HepG2 (cell line): ENCODE data around the gene EPHA5. TPM values are rescaled to one million over a fixed set of nuclear protein-coding genes. Genes with fewer than 3 reads are reported as not detected.

Experiments used
- ATAC-seq: fragments of 200-7000 bp; cut with Tn5 transposase; 3 replicates; pipeline ENCODE4 v1.9.1; 2020; ENCODE audit warnings: mild to moderate bottlenecking, moderate library complexity
- BruUV-seq: library from RNA; stranded (reverse); fragments of 400-500 nt; replicated peaks from 2 replicates; lab custom pipeline; 2021; lab: Mats Ljungman, UMichigan
- CTCF ChIA-PET: fragments of 300-600 bp; formaldehyde crosslinking; extraction: SDS; loops from one replicate; lab custom pipeline; 2021; ENCODE audit warnings: low total read pairs, inconsistent platforms, low intra/inter-chr PET ratio; lab: Yijun Ruan, JAX
- POLR2A ChIA-PET: fragments of 350-600 bp; sonication (Branson Sonifier 250); formaldehyde crosslinking; loops from one replicate; lab custom pipeline; 2020; ENCODE audit warnings: antibody characterized with exemption, inconsistent platforms; lab: Yijun Ruan, JAX
- DNase-seq: peaks from one replicate; pipeline ENCODE4 v3.0.0-alpha.2; 2015; ENCODE audit warnings: low spot score
- FAIRE-seq: peaks from 3 replicates; lab custom pipeline; 2011; peaks lifted over from hg19 to GRCh38; lab: Jason Lieb, UNC
- H2AFZ ChIP-seq: one replicate; pipeline ENCODE4 v1.6.1; 2011; ENCODE audit warnings: low read length, inconsistent platforms
- H3K27ac ChIP-seq: fragments of 300-600 bp; 3 replicates; pipeline ENCODE4 v1.8.0; 2011; ENCODE audit warnings: mixed run types, mild to moderate bottlenecking, mixed read lengths, low read length, inconsistent platforms; ENCODE audit not compliant: insufficient read depth; ENCODE audit errors: extremely low read length
- H3K27me3 ChIP-seq, 2 experiments: fragments of 200-600 bp in 1 of 2; 2 replicates in 1 of 2; 3 replicates in 1 of 2; pipeline versions ENCODE4 v1.6.0 to v1.8.0; 2011; ENCODE audit warnings: low read length in 2 of 2, mild to moderate bottlenecking in 2 of 2, moderate library complexity in 2 of 2, inconsistent platforms in 1 of 2; ENCODE audit not compliant: insufficient read depth in 2 of 2, control insufficient read depth in 1 of 2
- H3K36me3 ChIP-seq, 2 experiments: fragments of 200-600 bp in 1 of 2; replicated peaks in 1 of 2; 2 replicates in 1 of 2; 3 replicates in 1 of 2; pipeline versions ENCODE4 v1.5.1 to v1.8.0; 2011; ENCODE audit warnings: low read length in 2 of 2, inconsistent platforms in 1 of 2; ENCODE audit not compliant: insufficient read depth in 2 of 2, control insufficient read depth in 1 of 2
- H3K4me1 ChIP-seq: 2 replicates; pipeline ENCODE4 v1.5.1; 2012; ENCODE audit warnings: low read length, inconsistent platforms; ENCODE audit not compliant: insufficient read depth
- H3K4me2 ChIP-seq: 2 replicates; pipeline ENCODE4 v1.6.0; 2011; ENCODE audit warnings: low read depth, low read length, inconsistent platforms
- H3K4me3 ChIP-seq, 3 experiments: fragments of 200-600 bp in 1 of 3; sonication (generic), shearing (Covaris generic) in 1 of 3; replicated peaks in 1 of 3; 2 replicates each; pipeline ENCODE4 v1.5.1; 2011 to 2016; ENCODE audit warnings: low read length in 3 of 3, inconsistent platforms in 2 of 3, low read depth in 2 of 3, mild to moderate bottlenecking in 2 of 3, control low read depth in 1 of 3, mixed read lengths in 1 of 3; ENCODE audit not compliant: insufficient read depth in 1 of 3
- H3K79me2 ChIP-seq: one replicate; pipeline ENCODE4 v1.6.1; 2011; ENCODE audit warnings: low read length, inconsistent platforms; ENCODE audit not compliant: insufficient read depth
- H3K9ac ChIP-seq: 2 replicates; pipeline ENCODE4 v1.6.0; 2011; ENCODE audit warnings: mild to moderate bottlenecking, low read depth, low read length, inconsistent platforms; ENCODE audit not compliant: insufficient read depth
- H3K9me3 ChIP-seq: 2 replicates; pipeline ENCODE4 v1.5.1; 2012; ENCODE audit warnings: mild to moderate bottlenecking, low read length
- H4K20me1 ChIP-seq: 2 replicates; pipeline ENCODE4 v1.6.0; 2011; ENCODE audit warnings: inconsistent platforms, mild to moderate bottlenecking, low read length, moderate library complexity; ENCODE audit not compliant: insufficient read depth
- ATAD3A ChIP-seq: sonication (generic); formaldehyde crosslinking; IDR thresholded peaks from 2 replicates; pipeline ENCODE4 v1.4.0; 2020; ENCODE audit warnings: missing genetic modification reagents
- CAMTA2 ChIP-seq: sonication (generic); formaldehyde crosslinking; IDR thresholded peaks from 2 replicates; pipeline ENCODE4 v1.4.0; 2020; ENCODE audit warnings: mild to moderate bottlenecking, missing genetic modification reagents, borderline replicate concordance
- FOXC1 ChIP-seq: sonication (generic); formaldehyde crosslinking; IDR thresholded peaks from 2 replicates; pipeline ENCODE4 v1.8.0; 2022; ENCODE audit warnings: mild to moderate bottlenecking, missing genetic modification reagents, borderline replicate concordance
- GATAD2A ChIP-seq: IDR thresholded peaks from 2 replicates; pipeline ENCODE4 v1.6.1; 2016
- GMEB1 ChIP-seq: sonication (generic); formaldehyde crosslinking; IDR thresholded peaks from 2 replicates; pipeline ENCODE4 v1.5.1; 2020; ENCODE audit warnings: missing genetic modification reagents, mild to moderate bottlenecking, borderline replicate concordance
- HDAC1 ChIP-seq: sonication (generic); formaldehyde crosslinking; IDR thresholded peaks from 2 replicates; pipeline ENCODE4 v1.5.1; 2020; ENCODE audit warnings: mild to moderate bottlenecking, missing genetic modification reagents
- HNRNPK ChIP-seq: fragments of 200-400 bp; formaldehyde crosslinking; IDR thresholded peaks from 2 replicates; pipeline ENCODE4 v1.6.1; 2018; ENCODE audit warnings: low read length, low read depth, moderate library complexity, mild to moderate bottlenecking; ENCODE audit not compliant: poor library complexity, severe bottlenecking
- HOXA7 ChIP-seq: sonication (generic); formaldehyde crosslinking; IDR thresholded peaks from 2 replicates; pipeline ENCODE4 v1.8.1; 2022; ENCODE audit warnings: mild to moderate bottlenecking, missing genetic modification reagents, moderate library complexity
- IRF2 ChIP-seq: IDR thresholded peaks from 2 replicates; pipeline ENCODE4 v1.6.1; 2018; ENCODE audit warnings: missing genetic modification reagents, missing compliant biosample characterization
- IRX3 ChIP-seq: sonication (generic); formaldehyde crosslinking; IDR thresholded peaks from 2 replicates; pipeline ENCODE4 v1.8.1; 2023; ENCODE audit warnings: mild to moderate bottlenecking, low read depth, missing genetic modification reagents, borderline replicate concordance
- NCOR1 ChIP-seq: fragments of 200-600 bp; sonication (generic); IDR thresholded peaks from 2 replicates; pipeline ENCODE4 v1.7.0; 2017; ENCODE audit warnings: antibody characterized with exemption, low read length, borderline replicate concordance
- NONO ChIP-seq, 2 experiments: fragments of 450-650 bp in 1 of 2; sonication (generic) in 1 of 2; formaldehyde crosslinking in 1 of 2; IDR thresholded peaks in 1 of 2; conservative IDR thresholded peaks in 1 of 2; 2 replicates each; pipeline versions ENCODE4 v1.6.1 to v1.8.0; 2017 to 2022; ENCODE audit warnings: mild to moderate bottlenecking in 1 of 2, missing genetic modification reagents in 1 of 2, moderate library complexity in 1 of 2
- TIGD3 ChIP-seq: sonication (generic); formaldehyde crosslinking; IDR thresholded peaks from 2 replicates; pipeline ENCODE4 v1.5.1; 2020; ENCODE audit warnings: mild to moderate bottlenecking, missing genetic modification reagents, borderline replicate concordance
- ZNF207 ChIP-seq: fragments of 450-650 bp; IDR thresholded peaks from 2 replicates; pipeline ENCODE4 v1.6.1; 2016; ENCODE audit warnings: antibody characterized with exemption, borderline replicate concordance
- ZNF839 ChIP-seq: sonication (generic); formaldehyde crosslinking; IDR thresholded peaks from 2 replicates; pipeline ENCODE4 v1.4.0; 2020; ENCODE audit warnings: missing genetic modification reagents, mild to moderate bottlenecking, borderline replicate concordance
- WGBS: methylation state at CpG from one replicate; pipeline ENCODE4 v1.1.6; 2017; ENCODE audit warnings: low lambda C conversion rate; 5-methylcytosine and 5-hydroxymethylcytosine counted together
- in situ Hi-C: cut with HindIII; loops from 2 replicates; pipeline ENCODE4 v1.10.0; 2017; ENCODE audit warnings: low pct_unique_long_range_greater_than_20kb; ENCODE audit not compliant: extremely low pct_ligation_motif_present
- intact Hi-C: fragments of 100-400 bp; cut with micrococcal nuclease; formaldehyde crosslinking; loops from one replicate; pipeline ENCODE4 v1.10.0; 2022; ENCODE audit not compliant: unreplicated experiment
- polyA plus RNA-seq, 8 experiments: library from polyadenylated mRNA; depleted of rRNA in 3 of 8; stranded (reverse) in 7 of 8; unstranded in 1 of 8; fragments of >200 nt; fragmentation: Illumina TruSeq in 4 of 8; extraction: Trizol in 4 of 8; gene quantifications; 2 replicates each; pipeline versions ENCODE4 v1.2.1 to v1.2.3, GENCODE V29; 2011 to 2016; ENCODE audit warnings: low read depth in 4 of 8, missing spikeins in 1 of 8, mixed read lengths in 1 of 8; ENCODE audit not compliant: insufficient read depth in 1 of 8
- total RNA-seq, 5 experiments: library from RNA; depleted of rRNA; stranded (reverse); fragments of >200 nt; fragmentation: Illumina TruSeq; extraction: Trizol; gene quantifications; 2 replicates each; pipeline ENCODE4 v1.2.3, GENCODE V29; 2016; ENCODE audit warnings: low read depth in 1 of 5

The EPHA5 gene
- total and polyA plus RNA-seq, 2 of the 13 experiments (the other 11 are each of a cell fraction or from before 2014, with no cell fraction given) = not detected

GRCh38 chr4:65344278-65344825, 325.9 kb downstream of the EPHA5 start:
- intact Hi-C loops = no loop called here
- no TSS peak for BruUV-seq
- in situ Hi-C loops = no loop called here
- Histone ChIP-seq H3K9me3 (no peaks in the 10 kb centered on the region), H3K4me1 (no peaks in the 10 kb centered on the region), H3K36me3 (no peaks in the 10 kb centered on the region), H3K4me2 (no peak overlapping the region), H3K27me3 (no peaks in the 10 kb centered on the region), H3K9ac (no peak overlapping the region), H4K20me1 (no peaks in the 10 kb centered on the region), H3K4me3 (no peak overlapping the region), H3K27ac (no peak overlapping the region), H3K79me2 (no peaks in the 10 kb centered on the region), H2AFZ (no peak overlapping the region)
- ChIA-PET POLR2A (no interaction called here), CTCF (no interaction called here)
- FAIRE-seq = no peak
- TF ChIP-seq FOXC1 (CRISPR knock-in tag) (no peak), ZNF839 (CRISPR knock-in tag) (no peak), CAMTA2 (CRISPR knock-in tag) (no peak), GATAD2A (CRISPR knock-in tag) (no peak), HOXA7 (CRISPR knock-in tag) (no peak), ATAD3A (CRISPR knock-in tag) (no peak), GMEB1 (CRISPR knock-in tag) (no peak), NCOR1 (no peak), IRF2 (CRISPR knock-in tag) (no peak), HDAC1 (CRISPR knock-in tag) (no peak), ZNF207 (no peak), IRX3 (CRISPR knock-in tag) (no peak), NONO (IDR thresholded peaks at IDR 0.05) (no peak), NONO (CRISPR knock-in tag; conservative IDR thresholded peaks at IDR 0.05) (no peak), HNRNPK (no peak), TIGD3 (no peak)
- no peak for DNase-seq
- WGBS = 0% methylated on average over 4 of the region's 4 CpGs
- no peak for ATAC-seq
